Coronary artery (tissue), 2 donors: ENCODE measurements around the gene ALDH3A1.

ENCODE experiments used
- DNase-seq: peaks from one replicate; pipeline ENCODE4 v3.0.0-alpha.2; 2017; ENCODE audit warnings: low spot score
- H3K27ac ChIP-seq, 2 donors: fragments of 200-600 bp; sonication (generic); one replicate each; pipeline ENCODE4 v1.5.1; 2016 to 2019
- H3K4me3 ChIP-seq: fragments of 200-600 bp; sonication (generic); 2 replicates; pipeline ENCODE4 v1.5.1; 2016; ENCODE audit warnings: mild to moderate bottlenecking, moderate library complexity
- CTCF ChIP-seq: fragments of 200-600 bp; sonication (generic); IDR thresholded peaks from one replicate; pipeline ENCODE4 v1.5.1; 2019; ENCODE audit warnings: antibody characterized with exemption

Gene ALDH3A1

GRCh38 chr17:19757536-19758180 lies 9.6 kb upstream of the ALDH3A1 start:
- no peak for TF ChIP-seq CTCF
- no peak for DNase-seq
- no peak overlapping the region for H3K4me3 ChIP-seq
- no peak overlapping the region for H3K27ac ChIP-seq

- H3K27ac ChIP-seq, result no peak overlapping the region
- no peak for TF ChIP-seq CTCF
- DNase-seq, result no peak
Observed at GRCh38 chr17:19756546-19756945, 8.4 kb upstream of the ALDH3A1 start.

GRCh38 chr17:19755821-19756510 lies 7.9 kb upstream of the ALDH3A1 start:
- no peak for TF ChIP-seq CTCF
- H3K27ac ChIP-seq, result no peak overlapping the region
- H3K4me3 ChIP-seq, result no peak overlapping the region
- DNase-seq, result no peak

More at GRCh38 chr17:19756546-19756945, 8.4 kb upstream of the ALDH3A1 start:
- H3K4me3 ChIP-seq, result no peak overlapping the region

- no peak overlapping the region for H3K27ac ChIP-seq
- no peak for TF ChIP-seq CTCF
- DNase-seq, result no peak
- no peak overlapping the region for H3K4me3 ChIP-seq
Observed at GRCh38 chr17:19755392-19755791, 7.3 kb upstream of the ALDH3A1 start.

GRCh38 chr17:19753661-19754463 lies 5.8 kb upstream of the ALDH3A1 start:
- no peak overlapping the region for H3K4me3 ChIP-seq

GRCh38 chr17:19753051-19753509 lies 5.0 kb upstream of the ALDH3A1 start:
- peak; percentile 93 for DNase-seq
- Histone ChIP-seq H3K27ac (peak overlapping the region; percentile 89 to 92), H3K4me3 (no peak overlapping the region)
- no peak for TF ChIP-seq CTCF

More at GRCh38 chr17:19753661-19754463, 5.8 kb upstream of the ALDH3A1 start:
- peak; percentile 51 for TF ChIP-seq CTCF
- DNase-seq, result no peak
- peak overlapping the region; percentile 89 to 92 for H3K27ac ChIP-seq
